Stimulated activated naive CD8-positive, alpha-beta T cell treated with anti-CD3 and anti-CD28 coated beads, Interleukin-15, Interleukin-2, amounts not matched to agents 100 ng/mL and 50 ng/mL, for 24 hours (primary cell): ENCODE measurements around the gene MARK1.

ENCODE experiments used
- H3K27ac Mint-ChIP-seq: one replicate; pipeline ENCODE4 v1.8.0; 2021; ENCODE audit warnings: mild to moderate bottlenecking, mixed read lengths
- H3K27me3 Mint-ChIP-seq: one replicate; pipeline ENCODE4 v1.8.0; 2021; ENCODE audit warnings: mixed read lengths
- H3K36me3 Mint-ChIP-seq: one replicate; pipeline ENCODE4 v1.8.0; 2021; ENCODE audit warnings: low read depth, mixed read lengths
- H3K4me1 Mint-ChIP-seq: one replicate; pipeline ENCODE4 v1.8.0; 2021; ENCODE audit warnings: low read depth, mixed read lengths
- H3K4me3 Mint-ChIP-seq: one replicate; pipeline ENCODE4 v1.8.0; 2021; ENCODE audit warnings: mild to moderate bottlenecking, mixed read lengths
- H3K9me3 Mint-ChIP-seq: one replicate; pipeline ENCODE4 v1.8.0; 2021; ENCODE audit warnings: mixed read lengths

Gene MARK1

DNA sequence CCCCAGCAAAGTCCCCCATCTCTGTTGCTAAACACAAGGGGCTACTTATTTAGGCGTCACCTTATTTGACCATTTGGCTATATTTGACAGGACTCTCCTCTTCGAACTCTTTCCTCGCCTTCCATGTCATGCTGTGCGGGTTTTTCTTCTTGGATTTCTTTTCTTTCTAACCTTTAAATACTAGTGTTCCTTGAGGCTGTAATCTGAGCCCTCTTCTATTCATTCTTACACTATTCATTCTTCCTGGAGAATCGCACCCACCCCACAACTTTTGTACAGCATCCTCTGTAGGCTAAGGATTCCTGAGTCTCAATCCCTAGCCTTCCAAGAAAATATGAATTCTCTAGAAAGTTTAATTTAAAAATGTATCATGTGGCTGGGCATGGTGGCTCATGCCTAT is 100.5 kb downstream of the MARK1 start:
- H3K4me1 Mint-ChIP-seq: no peaks in the 10 kb centered on the region
- no peaks in the 10 kb centered on the region for H3K9me3 Mint-ChIP-seq
- H3K27ac Mint-ChIP-seq: no peak overlapping the region
- peaks cover 10% of the 10 kb centered on the region for H3K27me3 Mint-ChIP-seq
- H3K36me3 Mint-ChIP-seq: no peaks in the 10 kb centered on the region
- no peak overlapping the region for H3K4me3 Mint-ChIP-seq

DNA sequence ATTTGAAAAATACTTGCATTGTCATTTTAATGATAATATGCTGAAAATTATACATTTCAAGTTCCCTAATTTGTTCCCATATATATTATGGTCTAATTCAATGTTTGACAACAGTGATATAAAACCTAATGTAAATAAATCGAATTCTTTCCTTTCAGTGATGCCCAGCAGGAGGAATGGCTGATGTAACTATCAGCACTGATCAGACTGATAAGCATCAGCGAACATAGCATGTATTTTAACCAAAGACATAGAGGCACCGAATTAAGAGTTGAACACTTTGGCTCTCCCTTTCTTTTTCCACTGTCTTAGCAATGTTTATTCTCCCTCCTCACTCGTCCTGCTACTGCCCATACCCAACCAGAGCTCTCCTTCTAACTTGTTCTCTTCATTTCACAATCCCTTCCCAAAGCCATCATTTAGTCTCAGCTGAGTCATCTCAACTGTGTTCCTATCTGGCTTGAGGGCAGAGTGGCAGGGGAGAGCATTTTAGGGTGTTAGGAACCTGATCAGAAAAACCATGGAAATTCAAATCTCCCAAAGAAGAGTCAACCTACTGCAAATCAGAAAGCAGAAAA is 103.4 kb downstream of the MARK1 start:
- Mint-ChIP-seq H3K9me3 (no peaks in the 10 kb centered on the region), H3K27ac (no peak overlapping the region), H3K27me3 (peaks cover 10% of the 10 kb centered on the region), H3K4me1 (no peaks in the 10 kb centered on the region), H3K4me3 (no peak overlapping the region), H3K36me3 (no peaks in the 10 kb centered on the region)

DNA sequence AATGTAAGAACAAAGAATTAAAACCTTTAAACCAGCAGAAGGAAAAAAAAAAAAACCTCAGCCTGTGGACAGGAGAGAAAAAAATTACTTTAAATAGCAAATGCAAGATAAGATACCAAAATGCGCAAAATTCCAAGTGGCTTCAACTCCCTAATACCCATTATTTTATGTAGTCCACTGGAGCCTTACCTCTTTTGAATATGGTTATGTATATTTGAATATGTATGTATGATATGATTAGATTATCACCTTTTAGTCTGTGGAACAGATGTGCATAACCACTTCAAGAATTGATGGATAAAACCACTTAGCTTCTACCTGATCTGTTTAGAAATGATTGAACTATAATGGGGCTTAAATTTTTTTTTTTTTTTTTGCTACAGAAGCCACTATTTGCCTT is 109.8 kb downstream of the MARK1 start:
- Mint-ChIP-seq H3K36me3 (no peaks in the 10 kb centered on the region), H3K4me3 (no peak overlapping the region), H3K27me3 (peaks cover 13% of the 10 kb centered on the region), H3K4me1 (no peaks in the 10 kb centered on the region), H3K27ac (no peak overlapping the region), H3K9me3 (no peaks in the 10 kb centered on the region)

DNA sequence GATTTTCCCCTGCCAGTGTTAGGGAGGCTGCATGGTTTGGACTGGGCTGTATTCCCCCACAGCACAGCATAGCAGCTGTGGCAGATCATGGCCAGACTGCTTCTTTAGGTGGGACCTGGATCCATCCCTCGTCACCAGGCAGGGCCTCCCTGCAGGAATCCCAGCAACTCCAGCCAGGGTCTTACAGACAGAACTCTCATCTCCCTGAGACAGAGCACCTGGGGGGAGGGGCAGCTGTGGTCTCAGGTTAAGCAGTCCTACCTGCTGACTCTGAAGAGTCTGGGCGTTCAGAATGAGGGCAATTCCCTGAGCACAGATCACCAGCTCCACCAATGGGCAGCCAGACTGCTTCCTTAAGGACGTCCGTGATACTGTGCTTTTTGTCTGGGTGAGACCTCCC is 114.3 kb downstream of the MARK1 start:
- H3K4me1 Mint-ChIP-seq: no peaks in the 10 kb centered on the region
- no peak overlapping the region for H3K4me3 Mint-ChIP-seq
- no peaks in the 10 kb centered on the region for H3K36me3 Mint-ChIP-seq
- H3K9me3 Mint-ChIP-seq: no peaks in the 10 kb centered on the region
- peaks cover 16% of the 10 kb centered on the region for H3K27me3 Mint-ChIP-seq
- no peak overlapping the region for H3K27ac Mint-ChIP-seq

DNA sequence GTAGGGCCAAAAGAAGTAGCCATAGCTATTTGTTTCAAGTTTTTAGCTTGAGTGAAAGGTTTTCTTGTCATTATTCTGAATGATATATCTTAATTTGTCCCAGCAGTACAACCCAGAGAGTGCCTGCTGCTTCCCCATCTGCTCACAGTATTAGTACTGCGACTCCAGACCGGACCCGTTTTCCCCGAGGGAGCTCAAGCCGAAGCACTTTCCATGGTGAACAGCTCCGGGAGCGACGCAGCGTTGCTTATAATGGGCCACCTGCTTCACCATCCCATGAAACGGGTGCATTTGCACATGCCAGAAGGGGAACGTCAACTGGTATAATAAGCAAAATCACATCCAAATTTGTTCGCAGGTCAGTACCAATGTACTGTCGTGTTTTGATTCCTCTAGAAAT is 125.1 kb downstream of the MARK1 start:
- Mint-ChIP-seq H3K27ac (no peak overlapping the region), H3K4me3 (no peak overlapping the region), H3K9me3 (no peaks in the 10 kb centered on the region), H3K27me3 (no peaks in the 10 kb centered on the region), H3K4me1 (no peaks in the 10 kb centered on the region), H3K36me3 (no peaks in the 10 kb centered on the region)

DNA sequence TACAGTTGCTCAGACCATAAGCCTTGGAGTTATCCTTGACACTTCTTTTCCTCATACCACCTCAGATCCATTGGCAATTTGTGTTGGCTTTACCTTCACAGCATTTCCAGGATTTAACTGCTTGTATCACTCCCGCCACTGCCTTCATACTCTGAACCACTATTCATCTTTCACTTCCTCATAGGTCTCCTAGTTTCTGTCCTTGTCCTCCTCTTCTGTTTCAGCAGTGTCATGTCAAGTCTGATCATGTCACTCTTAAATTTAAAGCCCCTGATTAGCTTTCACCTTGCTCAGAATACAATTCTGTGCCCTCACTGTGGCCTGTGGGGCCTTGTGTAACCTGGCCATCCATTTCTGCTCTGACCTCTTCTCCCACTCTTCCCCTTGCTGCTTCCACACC is 127.6 kb downstream of the MARK1 start:
- Mint-ChIP-seq H3K36me3 (no peaks in the 10 kb centered on the region), H3K27ac (no peak overlapping the region), H3K4me1 (no peaks in the 10 kb centered on the region), H3K27me3 (peaks cover 3% of the 10 kb centered on the region), H3K4me3 (no peak overlapping the region), H3K9me3 (no peaks in the 10 kb centered on the region)

DNA sequence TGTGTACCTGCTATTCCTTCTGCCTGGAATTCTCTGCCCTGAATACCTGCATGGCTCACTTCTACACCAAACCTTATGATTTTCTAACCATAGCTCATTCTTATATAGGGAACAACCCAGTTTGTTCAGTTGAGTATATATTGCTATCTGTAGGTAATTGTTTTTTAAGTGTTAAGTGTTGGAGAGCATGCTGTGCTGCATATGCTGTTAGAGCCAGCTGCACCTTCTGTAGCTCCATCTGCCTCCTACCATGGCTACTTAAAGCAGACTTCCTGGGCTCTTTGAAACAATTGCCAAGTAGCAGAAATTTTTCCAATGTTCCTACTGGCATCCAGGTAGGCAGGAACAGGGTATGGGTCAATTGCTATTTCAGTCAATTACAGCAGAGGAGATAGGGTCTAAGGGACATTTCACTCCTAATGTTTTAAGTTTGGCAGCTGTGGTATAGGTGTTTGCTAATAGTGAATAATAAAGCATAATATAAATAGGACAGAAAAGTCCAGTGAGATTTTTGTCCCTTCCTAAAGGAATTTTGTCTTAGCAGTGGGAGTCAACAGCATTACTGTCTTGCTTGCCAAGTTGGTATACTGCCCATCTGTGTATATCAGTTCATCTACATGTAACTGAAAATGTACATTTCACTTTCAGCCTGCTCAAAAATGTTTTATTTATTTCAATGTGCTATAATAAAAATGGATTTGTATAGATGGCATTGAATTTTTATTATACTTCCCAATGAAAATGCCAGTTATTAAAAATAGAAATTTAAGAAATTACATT is 128.2 kb downstream of the MARK1 start:
- no peaks in the 10 kb centered on the region for H3K4me1 Mint-ChIP-seq
- no peak overlapping the region for H3K27ac Mint-ChIP-seq
- peaks cover 10% of the 10 kb centered on the region for H3K27me3 Mint-ChIP-seq
- no peaks in the 10 kb centered on the region for H3K36me3 Mint-ChIP-seq
- no peak overlapping the region for H3K4me3 Mint-ChIP-seq
- H3K9me3 Mint-ChIP-seq: no peaks in the 10 kb centered on the region

DNA sequence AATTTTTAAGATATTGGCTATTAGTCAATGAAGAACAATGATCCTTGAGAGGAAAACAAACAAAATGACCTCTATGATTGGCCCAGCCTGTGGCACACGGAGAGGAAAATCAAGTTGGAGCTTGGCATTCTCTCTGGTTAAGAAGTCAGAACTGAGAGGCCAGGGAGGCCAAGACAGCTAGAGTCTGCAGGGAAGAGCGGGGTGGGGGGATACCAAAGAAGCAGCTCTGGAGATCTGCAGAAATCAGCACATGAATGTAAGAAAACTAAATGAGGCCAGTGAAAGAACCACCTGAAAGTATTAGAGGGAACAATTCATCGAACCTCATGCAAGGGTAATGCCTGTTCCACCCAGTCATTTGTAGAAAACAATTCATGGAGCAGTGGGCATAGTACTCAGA is 138.4 kb downstream of the MARK1 start:
- peaks cover 7% of the 10 kb centered on the region for H3K9me3 Mint-ChIP-seq
- no peak overlapping the region for H3K4me3 Mint-ChIP-seq
- H3K36me3 Mint-ChIP-seq: no peaks in the 10 kb centered on the region
- no peak overlapping the region for H3K27ac Mint-ChIP-seq
- no peaks in the 10 kb centered on the region for H3K4me1 Mint-ChIP-seq
- H3K27me3 Mint-ChIP-seq: peaks cover 36% of the 10 kb centered on the region

DNA sequence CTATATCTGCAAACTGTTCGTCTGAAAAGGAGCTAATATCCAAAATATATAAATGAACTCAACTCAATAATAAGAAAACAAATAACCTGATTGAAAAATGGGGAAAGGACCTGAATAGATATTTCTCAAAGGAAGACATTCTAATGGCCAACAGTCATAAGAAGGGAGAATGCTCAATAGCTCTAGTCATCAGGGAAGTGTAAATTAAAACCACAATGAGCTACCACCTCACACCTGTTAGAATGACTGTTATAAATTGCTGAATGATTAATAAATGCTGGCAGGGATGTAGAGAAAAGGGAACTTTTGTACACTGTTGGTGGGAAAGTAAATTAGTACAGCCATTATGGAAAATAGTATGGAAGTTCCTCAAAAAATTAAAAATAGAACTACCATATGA is 141.1 kb downstream of the MARK1 start:
- Mint-ChIP-seq H3K4me1 (no peaks in the 10 kb centered on the region), H3K27ac (no peak overlapping the region), H3K4me3 (no peak overlapping the region), H3K36me3 (no peaks in the 10 kb centered on the region), H3K9me3 (peaks cover 7% of the 10 kb centered on the region), H3K27me3 (peaks cover 26% of the 10 kb centered on the region)

DNA sequence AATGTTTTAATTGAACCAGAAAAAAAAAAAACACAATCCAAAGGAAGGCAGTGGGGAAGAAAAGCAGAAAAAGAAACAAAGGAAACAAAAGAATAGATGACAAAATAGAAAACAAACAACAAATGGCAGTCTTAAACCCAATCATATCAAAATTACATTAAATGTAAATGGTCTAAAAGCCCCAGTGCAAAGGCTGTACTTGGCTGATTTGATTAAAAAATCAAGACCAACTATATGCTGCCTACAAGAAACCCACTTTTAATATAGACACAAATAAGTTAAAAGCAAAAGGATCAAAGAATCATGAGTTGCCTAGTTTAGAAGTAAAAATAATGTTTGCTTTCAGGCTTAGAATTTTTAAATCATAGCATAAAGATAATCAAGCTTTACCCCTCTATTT is 142.4 kb downstream of the MARK1 start:
- Mint-ChIP-seq H3K4me1 (no peaks in the 10 kb centered on the region), H3K27ac (no peak overlapping the region), H3K9me3 (peaks cover 7% of the 10 kb centered on the region), H3K36me3 (no peaks in the 10 kb centered on the region), H3K4me3 (no peak overlapping the region), H3K27me3 (peaks cover 21% of the 10 kb centered on the region)

DNA sequence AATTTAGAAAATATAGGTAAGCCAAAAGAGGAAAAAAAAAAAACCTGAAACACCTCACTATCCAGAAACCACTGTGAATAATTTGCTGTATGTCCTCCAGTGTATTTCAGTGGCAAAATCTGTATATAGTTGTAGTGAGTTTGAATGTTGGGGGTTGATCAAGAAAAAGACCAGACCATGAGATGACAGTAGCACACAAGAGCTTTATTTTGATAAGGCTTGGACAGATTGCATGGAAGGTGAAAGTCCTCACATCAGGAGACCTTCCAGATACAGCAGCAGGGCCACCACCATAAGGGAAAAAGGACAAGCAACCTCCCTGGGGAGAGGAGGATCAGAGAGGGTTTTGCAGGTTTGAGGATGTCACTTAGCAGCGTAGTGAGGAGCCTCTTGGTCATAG is 146.0 kb downstream of the MARK1 start:
- Mint-ChIP-seq H3K4me3 (no peak overlapping the region), H3K36me3 (no peaks in the 10 kb centered on the region), H3K4me1 (no peaks in the 10 kb centered on the region), H3K27me3 (peaks cover 8% of the 10 kb centered on the region), H3K27ac (no peak overlapping the region), H3K9me3 (peaks cover 7% of the 10 kb centered on the region)

DNA sequence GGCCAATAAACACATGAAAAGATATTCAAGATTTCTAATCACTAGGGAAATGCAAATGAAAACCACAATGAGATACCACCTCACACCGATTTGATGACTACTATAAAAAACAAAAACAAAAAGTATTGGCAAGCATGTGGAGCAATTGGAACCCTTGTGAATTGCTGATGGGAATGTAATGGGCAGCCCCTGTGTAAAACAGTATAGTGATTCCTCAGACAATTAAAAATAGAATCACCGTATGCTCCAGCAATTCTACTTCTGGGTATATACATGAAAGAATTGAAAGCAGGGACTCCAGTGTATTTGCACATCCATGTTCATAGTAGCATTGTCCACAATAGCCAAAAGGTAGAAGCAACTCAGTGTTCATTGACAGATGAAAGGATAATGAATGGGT is 149.3 kb downstream of the MARK1 start:
- Mint-ChIP-seq H3K4me1 (no peaks in the 10 kb centered on the region), H3K27ac (no peak overlapping the region), H3K9me3 (no peaks in the 10 kb centered on the region), H3K36me3 (no peaks in the 10 kb centered on the region), H3K4me3 (no peak overlapping the region), H3K27me3 (peaks cover 5% of the 10 kb centered on the region)

DNA sequence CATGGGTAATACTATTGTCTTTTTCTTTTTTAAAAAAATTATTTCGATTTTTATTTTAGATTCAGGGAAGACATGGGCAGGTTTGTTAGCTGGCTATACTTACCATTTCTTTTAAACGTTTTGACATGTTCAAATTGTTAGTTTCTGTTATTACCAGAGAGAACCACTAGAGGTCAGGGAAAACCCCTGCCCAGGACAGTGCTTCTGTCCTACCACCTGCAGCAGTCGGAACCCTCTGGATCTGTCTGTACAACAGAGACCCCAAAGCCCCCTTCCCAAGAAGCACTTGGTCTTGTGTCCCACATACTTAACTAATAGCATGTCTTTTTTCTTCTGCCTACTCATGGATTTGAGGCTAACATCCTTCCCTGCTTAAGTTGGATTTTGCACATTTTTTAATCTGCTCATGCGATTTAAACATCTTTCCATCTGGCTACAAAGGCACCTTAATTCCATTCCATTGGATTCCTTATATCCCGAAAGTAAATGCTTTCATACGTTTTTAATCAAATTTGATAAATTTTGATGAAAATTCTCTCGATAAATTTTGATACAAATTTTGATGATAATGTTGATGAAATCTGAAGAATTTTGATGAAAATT is 152.2 kb downstream of the MARK1 start:
- Mint-ChIP-seq H3K27me3 (no peaks in the 10 kb centered on the region), H3K36me3 (no peaks in the 10 kb centered on the region), H3K4me3 (no peak overlapping the region), H3K27ac (no peak overlapping the region), H3K9me3 (no peaks in the 10 kb centered on the region), H3K4me1 (no peaks in the 10 kb centered on the region)

DNA sequence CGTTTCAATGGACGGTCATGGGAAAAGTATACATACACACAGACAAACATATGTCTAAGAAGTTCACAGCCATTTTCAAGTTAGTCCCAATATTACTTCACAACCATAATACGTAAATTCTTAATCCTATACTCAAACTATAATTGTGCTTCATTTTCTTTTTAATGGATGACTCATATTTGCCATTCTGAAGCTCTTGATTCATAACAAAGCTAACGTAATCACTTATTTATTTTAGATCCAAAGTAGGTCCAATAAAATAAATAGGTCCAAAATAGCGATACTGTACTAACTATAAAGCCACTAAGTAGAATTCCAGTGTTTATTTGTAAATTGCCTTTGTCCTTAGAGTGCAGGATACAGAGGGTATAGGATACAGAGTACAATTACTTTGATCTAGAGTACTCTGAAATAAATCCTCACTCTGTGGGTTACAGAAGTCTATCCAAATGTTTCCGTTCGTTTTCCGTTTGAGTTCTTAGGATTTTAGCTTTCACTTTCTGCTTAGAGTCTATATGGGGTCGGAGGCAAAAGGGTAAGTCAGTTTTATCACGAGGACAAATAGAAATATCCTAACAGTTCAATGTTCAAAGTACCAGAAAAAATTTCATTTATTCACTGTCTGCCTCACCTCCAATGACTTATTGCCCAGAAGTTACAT is 153.4 kb downstream of the MARK1 start:
- Mint-ChIP-seq H3K27me3 (no peaks in the 10 kb centered on the region), H3K4me1 (no peaks in the 10 kb centered on the region), H3K27ac (no peak overlapping the region), H3K9me3 (no peaks in the 10 kb centered on the region), H3K4me3 (no peak overlapping the region), H3K36me3 (no peaks in the 10 kb centered on the region)

DNA sequence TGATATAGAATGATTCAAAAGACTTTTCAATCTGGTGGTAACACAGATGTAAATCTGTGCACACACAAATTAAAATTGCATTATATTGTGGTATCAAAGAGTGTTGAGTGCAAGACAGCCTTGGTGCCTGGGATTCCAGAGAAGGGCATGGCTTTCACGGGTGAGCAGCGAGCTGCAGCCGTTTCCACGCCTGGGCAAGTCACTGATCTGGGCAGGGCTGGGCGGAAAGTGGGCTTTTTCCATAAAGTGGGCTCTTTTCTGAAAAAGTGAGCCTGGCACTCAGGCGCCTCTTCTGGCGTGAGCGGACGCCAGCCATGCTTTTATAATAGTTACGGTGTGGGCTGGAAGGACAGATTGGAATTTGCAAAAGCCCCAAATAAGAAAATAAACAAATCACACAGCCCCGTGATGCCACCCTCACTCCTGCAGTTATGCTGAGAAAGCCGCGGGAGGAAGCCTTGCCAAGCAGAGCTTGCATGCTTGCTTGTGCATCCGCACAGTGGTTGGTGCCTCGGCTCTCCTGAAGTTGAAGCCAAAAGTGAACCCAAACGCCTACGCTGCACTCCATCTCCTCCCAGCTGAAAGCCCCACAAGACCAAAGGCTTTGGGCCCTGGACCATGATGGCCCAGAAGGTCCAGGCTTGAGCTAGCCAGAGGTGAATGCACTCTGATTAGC is 155.1 kb downstream of the MARK1 start:
- no peaks in the 10 kb centered on the region for H3K27me3 Mint-ChIP-seq
- no peaks in the 10 kb centered on the region for H3K9me3 Mint-ChIP-seq
- H3K36me3 Mint-ChIP-seq: no peaks in the 10 kb centered on the region
- no peaks in the 10 kb centered on the region for H3K4me1 Mint-ChIP-seq
- H3K4me3 Mint-ChIP-seq: no peak overlapping the region
- no peak overlapping the region for H3K27ac Mint-ChIP-seq
